Osteocyte (in vitro differentiated cells): ENCODE results near the gene AAMDC. TPM values are rescaled to one million over a fixed set of nuclear protein-coding genes. Genes with fewer than 3 reads are reported as not detected.

Experiments
- DNase-seq: peaks from one replicate; pipeline ENCODE4 v3.0.0; 2021; ENCODE audit warnings: mixed read lengths; ENCODE audit not compliant: unreplicated experiment; ENCODE audit errors: extremely low spot score
- H3K27ac Mint-ChIP-seq: one replicate; pipeline ENCODE4 v1.8.0; 2021; ENCODE audit warnings: mild to moderate bottlenecking, mixed read lengths; ENCODE audit not compliant: unreplicated experiment
- H3K27me3 Mint-ChIP-seq: one replicate; pipeline ENCODE4 v1.8.0; 2021; ENCODE audit warnings: mixed read lengths; ENCODE audit not compliant: unreplicated experiment
- H3K36me3 Mint-ChIP-seq: one replicate; pipeline ENCODE4 v1.8.0; 2021; ENCODE audit warnings: mixed read lengths; ENCODE audit not compliant: unreplicated experiment
- H3K4me1 Mint-ChIP-seq: one replicate; pipeline ENCODE4 v1.8.0; 2021; ENCODE audit warnings: mixed read lengths; ENCODE audit not compliant: unreplicated experiment
- H3K4me3 Mint-ChIP-seq: one replicate; pipeline ENCODE4 v1.8.0; 2021; ENCODE audit warnings: mild to moderate bottlenecking, moderate library complexity, mixed read lengths; ENCODE audit not compliant: unreplicated experiment
- H3K9me3 Mint-ChIP-seq: one replicate; pipeline ENCODE4 v1.8.0; 2021; ENCODE audit warnings: mixed read lengths; ENCODE audit not compliant: unreplicated experiment
- long read RNA-seq: library from polyadenylated mRNA; unstranded; transcript quantifications from one replicate; pipeline ENCODE4 v2.0.0, GENCODE V29; 2021
- total RNA-seq: library from RNA; stranded (reverse); gene quantifications from 2 replicates; pipeline ENCODE4 v1.2.1, GENCODE V29; 2021
- TF ChIP-seq, protein P1 (sequence below): fragments of 200-600 bp; sonication (generic); IDR thresholded peaks from 2 replicates; pipeline ENCODE4 v1.5.0; 2021; ENCODE audit warnings: antibody characterized with exemption, mild to moderate bottlenecking, moderate library complexity

AAMDC gene
- 38.0 and 43.8 TPM in 2 replicates for total RNA-seq
- long read RNA-seq, transcript AAMDC-202 (4 exons, 531 nt) = major isoform, 7 of 25 reads
- long read RNA-seq, partial matches to known transcripts = 0 of 25 reads
- long read RNA-seq, other reads (novel, unspliced or antisense) = 13 of 25 reads

DNA sequence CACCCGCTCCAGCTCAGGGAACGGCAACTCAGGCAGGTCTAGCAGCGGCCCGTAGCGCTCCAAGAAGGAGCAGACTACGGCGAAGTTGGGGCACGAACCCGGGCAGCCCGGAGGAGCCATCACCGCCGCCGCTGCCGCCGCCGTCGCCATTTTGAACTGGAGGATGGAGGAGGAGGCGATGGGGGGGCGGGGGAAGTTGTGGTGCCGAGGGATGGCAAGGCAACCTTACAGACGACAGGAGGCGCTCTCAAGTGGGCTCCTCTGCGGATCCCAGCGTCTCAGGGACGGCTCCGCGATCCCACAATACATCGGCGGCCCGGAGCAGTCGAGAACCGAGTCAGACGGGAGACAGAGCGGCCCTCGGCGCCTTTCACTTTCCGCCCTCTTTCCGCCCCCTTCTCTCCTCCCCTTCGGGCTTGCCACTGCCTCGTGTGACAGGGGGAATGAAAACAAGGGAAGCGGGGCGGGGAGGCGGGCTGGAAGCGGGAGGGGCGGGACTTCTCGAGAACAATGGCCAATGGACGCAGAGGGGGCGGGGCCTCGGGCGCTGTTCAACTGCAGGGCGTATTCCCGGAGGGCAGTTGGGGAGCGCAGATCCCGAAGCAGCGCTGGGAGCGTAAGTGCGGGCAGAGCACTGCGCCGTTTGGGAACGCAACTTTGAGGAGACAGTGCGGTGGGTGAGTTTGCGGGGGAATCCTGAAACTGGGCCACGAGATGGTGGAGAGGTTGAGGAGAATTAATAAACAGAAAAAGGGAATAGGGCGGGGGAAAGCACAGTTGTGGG, at the start of gene AAMDC, which contains the start of gene RSF1:
TSS of gene AAMDC (plus strand) at position 580 of the 784 bp plus-strand sequence. CDS start 21,353 bp downstream, outside the sequence.
TSS of gene RSF1 (minus strand) at position 158 of the 784 bp plus-strand sequence. CDS start at position 150, 8 bp downstream.
- peak; percentile 99 for DNase-seq
- Mint-ChIP-seq H3K4me1 (peaks cover 38% of the 10 kb centered on the region), H3K9me3 (no peaks in the 10 kb centered on the region), H3K4me3 (peak within 1 kb of the TSS; percentile 99), H3K27me3 (no peaks in the 10 kb centered on the region), H3K36me3 (no peaks in the 10 kb centered on the region), H3K27ac (peak within 1 kb of the TSS; percentile 98)
- TF ChIP-seq, protein P1, sequence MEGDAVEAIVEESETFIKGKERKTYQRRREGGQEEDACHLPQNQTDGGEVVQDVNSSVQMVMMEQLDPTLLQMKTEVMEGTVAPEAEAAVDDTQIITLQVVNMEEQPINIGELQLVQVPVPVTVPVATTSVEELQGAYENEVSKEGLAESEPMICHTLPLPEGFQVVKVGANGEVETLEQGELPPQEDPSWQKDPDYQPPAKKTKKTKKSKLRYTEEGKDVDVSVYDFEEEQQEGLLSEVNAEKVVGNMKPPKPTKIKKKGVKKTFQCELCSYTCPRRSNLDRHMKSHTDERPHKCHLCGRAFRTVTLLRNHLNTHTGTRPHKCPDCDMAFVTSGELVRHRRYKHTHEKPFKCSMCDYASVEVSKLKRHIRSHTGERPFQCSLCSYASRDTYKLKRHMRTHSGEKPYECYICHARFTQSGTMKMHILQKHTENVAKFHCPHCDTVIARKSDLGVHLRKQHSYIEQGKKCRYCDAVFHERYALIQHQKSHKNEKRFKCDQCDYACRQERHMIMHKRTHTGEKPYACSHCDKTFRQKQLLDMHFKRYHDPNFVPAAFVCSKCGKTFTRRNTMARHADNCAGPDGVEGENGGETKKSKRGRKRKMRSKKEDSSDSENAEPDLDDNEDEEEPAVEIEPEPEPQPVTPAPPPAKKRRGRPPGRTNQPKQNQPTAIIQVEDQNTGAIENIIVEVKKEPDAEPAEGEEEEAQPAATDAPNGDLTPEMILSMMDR = peak; percentile 91

DNA sequence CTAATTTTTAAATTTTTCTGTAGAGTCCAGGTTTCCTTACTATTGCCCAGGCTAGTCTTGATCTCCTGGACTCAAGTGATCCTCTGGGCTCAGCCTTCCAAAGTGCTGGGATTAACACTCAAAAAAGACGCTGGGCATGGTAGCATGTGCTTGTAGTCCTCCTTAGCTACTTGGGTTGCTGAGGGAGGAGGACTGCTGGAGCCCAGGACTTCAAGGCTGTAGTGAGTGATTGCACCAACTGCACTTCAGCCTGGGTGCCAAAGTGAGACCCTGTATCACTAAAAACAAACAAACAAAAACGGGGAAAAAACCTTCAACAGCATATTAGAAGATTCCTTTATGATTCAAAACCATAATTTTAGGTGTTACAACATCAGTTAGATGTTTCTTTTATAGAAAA, 45.0 kb upstream of the AAMDC start:
- TF ChIP-seq, protein P1 = no peak
- DNase-seq = no peak
- no peaks in the 10 kb centered on the region for H3K27me3 Mint-ChIP-seq
- no peak overlapping the region for H3K27ac Mint-ChIP-seq
- H3K4me3 Mint-ChIP-seq = no peak overlapping the region
- peaks cover 10% of the 10 kb centered on the region for H3K4me1 Mint-ChIP-seq
- no peaks in the 10 kb centered on the region for H3K36me3 Mint-ChIP-seq
- no peaks in the 10 kb centered on the region for H3K9me3 Mint-ChIP-seq

DNA sequence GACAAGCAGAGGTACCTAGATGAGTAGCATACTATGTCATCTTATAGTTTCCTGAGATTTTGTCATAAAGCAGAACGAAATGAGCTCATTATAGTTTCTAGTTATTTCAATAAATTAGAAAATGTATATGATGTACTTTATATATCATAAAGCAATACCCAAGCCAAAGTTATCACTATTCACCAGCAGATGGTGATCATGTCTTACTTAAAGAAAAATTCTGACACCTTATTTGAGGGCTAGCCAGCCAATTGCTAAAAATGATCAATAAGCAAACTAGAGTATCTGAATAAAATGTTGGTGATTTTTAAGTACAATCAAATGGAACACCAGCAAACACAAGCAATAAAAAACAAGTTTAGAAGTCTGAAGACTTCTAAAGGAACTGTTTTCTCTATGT, 44.5 kb upstream of the AAMDC start:
- no peak for DNase-seq
- Mint-ChIP-seq H3K9me3 (no peaks in the 10 kb centered on the region), H3K27me3 (no peaks in the 10 kb centered on the region), H3K36me3 (no peaks in the 10 kb centered on the region), H3K27ac (no peak overlapping the region), H3K4me3 (no peak overlapping the region), H3K4me1 (peaks cover 6% of the 10 kb centered on the region)
- TF ChIP-seq, protein P1 = peak; percentile 60

DNA sequence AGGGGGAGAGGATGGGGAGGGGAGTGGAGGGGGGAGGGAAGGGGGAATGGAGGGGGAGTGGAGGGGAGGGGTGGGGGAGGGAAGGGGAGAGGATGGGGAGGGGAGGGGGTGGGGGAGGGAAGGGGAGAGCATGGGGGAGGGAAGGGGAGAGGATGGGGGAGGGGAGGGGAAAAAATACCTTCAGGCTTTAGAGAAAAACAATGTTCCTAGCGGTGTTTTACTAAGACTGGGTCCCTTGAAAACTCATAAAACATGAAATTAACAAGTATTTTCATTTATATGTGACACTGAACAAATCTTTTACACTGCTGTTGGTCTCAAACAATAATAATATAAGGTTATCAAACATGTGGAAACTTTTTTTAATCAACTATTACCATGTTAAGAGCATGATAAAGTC, 42.8 kb upstream of the AAMDC start:
- H3K36me3 Mint-ChIP-seq = no peaks in the 10 kb centered on the region
- no peak overlapping the region for H3K4me3 Mint-ChIP-seq
- no peak overlapping the region for H3K27ac Mint-ChIP-seq
- peaks cover 6% of the 10 kb centered on the region for H3K4me1 Mint-ChIP-seq
- H3K27me3 Mint-ChIP-seq = no peaks in the 10 kb centered on the region
- no peaks in the 10 kb centered on the region for H3K9me3 Mint-ChIP-seq
- TF ChIP-seq, protein P1 = no peak
- DNase-seq = no peak

DNA sequence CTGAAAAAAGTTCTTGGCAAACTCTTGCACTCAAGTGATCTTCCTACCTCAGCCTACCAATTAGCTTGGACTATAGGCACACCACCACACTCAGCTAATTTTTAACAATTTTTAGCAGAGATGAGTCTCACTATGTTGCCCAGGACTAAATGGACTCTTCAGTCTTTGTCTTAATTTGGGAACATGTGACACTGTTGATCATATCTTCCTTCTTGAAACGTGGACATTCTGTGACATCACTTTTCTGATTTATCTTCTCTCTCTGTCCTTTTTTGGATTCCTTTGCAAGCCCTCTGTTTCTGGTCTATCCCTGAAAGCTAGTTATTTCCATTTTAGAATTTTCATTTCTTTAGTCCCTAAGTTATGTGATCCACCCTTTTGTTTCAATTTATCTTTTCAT, 42.4 kb upstream of the AAMDC start:
- no peak overlapping the region for H3K27ac Mint-ChIP-seq

More for the DNA sequence above, 42.4 kb upstream of the AAMDC start:
- TF ChIP-seq, protein P1 = no peak
- no peaks in the 10 kb centered on the region for H3K36me3 Mint-ChIP-seq
- H3K9me3 Mint-ChIP-seq = no peaks in the 10 kb centered on the region
- peaks cover 6% of the 10 kb centered on the region for H3K4me1 Mint-ChIP-seq
- no peak for DNase-seq
- no peak overlapping the region for H3K4me3 Mint-ChIP-seq
- H3K27me3 Mint-ChIP-seq = no peaks in the 10 kb centered on the region
